Endothelial cell (in vitro differentiated cells): Measurements from ENCODE around the gene TNFSF8. TPM values are rescaled to one million over a fixed set of nuclear protein-coding genes. Genes with fewer than 3 reads are reported as not detected.

Experiments used
- DNase-seq: peaks from one replicate; pipeline ENCODE4 v3.0.0; 2021; ENCODE audit warnings: low spot score
- H3K27ac Mint-ChIP-seq: one replicate; pipeline ENCODE4 v1.8.0; 2021; ENCODE audit warnings: mixed read lengths, inconsistent platforms; ENCODE audit not compliant: unreplicated experiment
- H3K27me3 Mint-ChIP-seq: one replicate; pipeline ENCODE4 v1.8.0; 2021; ENCODE audit warnings: mild to moderate bottlenecking, moderate library complexity, mixed read lengths, inconsistent platforms; ENCODE audit not compliant: unreplicated experiment
- H3K36me3 Mint-ChIP-seq: one replicate; pipeline ENCODE4 v1.8.0; 2021; ENCODE audit warnings: mild to moderate bottlenecking, low read depth, mixed read lengths, inconsistent platforms; ENCODE audit not compliant: unreplicated experiment
- H3K4me1 Mint-ChIP-seq: one replicate; pipeline ENCODE4 v1.8.0; 2021; ENCODE audit warnings: mild to moderate bottlenecking, mixed read lengths, inconsistent platforms; ENCODE audit not compliant: unreplicated experiment
- H3K4me3 Mint-ChIP-seq: one replicate; pipeline ENCODE4 v1.8.0; 2021; ENCODE audit warnings: mild to moderate bottlenecking, mixed read lengths, inconsistent platforms; ENCODE audit not compliant: unreplicated experiment
- H3K9me3 Mint-ChIP-seq: one replicate; pipeline ENCODE4 v1.8.0; 2021; ENCODE audit warnings: mixed read lengths, inconsistent platforms; ENCODE audit not compliant: unreplicated experiment
- total RNA-seq: library from RNA; stranded (reverse); fragmentation: NEBNext Ultra II Directional; extraction: Animal tissue kit (Norgen Biotek cat#: 25700); gene quantifications from one replicate; pipeline ENCODE4 v1.2.1, GENCODE V29; 2021; ENCODE audit not compliant: unreplicated experiment
- TF ChIP-seq, protein P1 (sequence below): fragments of 200-600 bp; sonication (generic); IDR thresholded peaks from one replicate; pipeline ENCODE4 v1.5.0; 2021; ENCODE audit warnings: antibody characterized with exemption; ENCODE audit not compliant: unreplicated experiment

Gene TNFSF8
- total RNA-seq, 1 donor from 2014 or later, result not detected

DNA sequence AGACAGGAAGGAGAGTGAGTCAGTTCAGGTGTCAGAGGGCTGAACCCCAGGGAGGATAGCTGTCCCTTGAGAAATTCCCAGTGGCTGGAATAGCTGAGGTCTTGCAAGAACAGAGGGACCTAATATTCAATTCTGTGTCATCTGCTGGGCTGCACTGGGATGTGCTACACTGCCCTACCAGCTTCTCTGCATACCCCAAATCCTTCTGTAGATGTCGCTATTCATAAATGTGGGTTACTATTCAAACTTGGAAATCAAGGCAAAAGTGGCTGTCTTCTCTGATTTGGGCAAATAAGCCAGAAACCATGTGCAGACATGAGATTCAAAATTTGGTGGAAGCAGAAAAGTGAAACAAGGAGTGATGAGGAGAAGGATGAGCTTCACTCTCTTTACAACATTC, 16.3 kb downstream of the TNFSF8 start:
- TF ChIP-seq, protein P1, sequence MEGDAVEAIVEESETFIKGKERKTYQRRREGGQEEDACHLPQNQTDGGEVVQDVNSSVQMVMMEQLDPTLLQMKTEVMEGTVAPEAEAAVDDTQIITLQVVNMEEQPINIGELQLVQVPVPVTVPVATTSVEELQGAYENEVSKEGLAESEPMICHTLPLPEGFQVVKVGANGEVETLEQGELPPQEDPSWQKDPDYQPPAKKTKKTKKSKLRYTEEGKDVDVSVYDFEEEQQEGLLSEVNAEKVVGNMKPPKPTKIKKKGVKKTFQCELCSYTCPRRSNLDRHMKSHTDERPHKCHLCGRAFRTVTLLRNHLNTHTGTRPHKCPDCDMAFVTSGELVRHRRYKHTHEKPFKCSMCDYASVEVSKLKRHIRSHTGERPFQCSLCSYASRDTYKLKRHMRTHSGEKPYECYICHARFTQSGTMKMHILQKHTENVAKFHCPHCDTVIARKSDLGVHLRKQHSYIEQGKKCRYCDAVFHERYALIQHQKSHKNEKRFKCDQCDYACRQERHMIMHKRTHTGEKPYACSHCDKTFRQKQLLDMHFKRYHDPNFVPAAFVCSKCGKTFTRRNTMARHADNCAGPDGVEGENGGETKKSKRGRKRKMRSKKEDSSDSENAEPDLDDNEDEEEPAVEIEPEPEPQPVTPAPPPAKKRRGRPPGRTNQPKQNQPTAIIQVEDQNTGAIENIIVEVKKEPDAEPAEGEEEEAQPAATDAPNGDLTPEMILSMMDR, result peak; percentile 28
- H3K27me3 Mint-ChIP-seq, result peaks cover 5% of the 10 kb centered on the region
- no peak for DNase-seq
- H3K4me3 Mint-ChIP-seq, result no peak overlapping the region
- H3K36me3 Mint-ChIP-seq, result no peaks in the 10 kb centered on the region
- no peak overlapping the region for H3K27ac Mint-ChIP-seq
- no peaks in the 10 kb centered on the region for H3K9me3 Mint-ChIP-seq
- H3K4me1 Mint-ChIP-seq, result peaks cover 13% of the 10 kb centered on the region

DNA sequence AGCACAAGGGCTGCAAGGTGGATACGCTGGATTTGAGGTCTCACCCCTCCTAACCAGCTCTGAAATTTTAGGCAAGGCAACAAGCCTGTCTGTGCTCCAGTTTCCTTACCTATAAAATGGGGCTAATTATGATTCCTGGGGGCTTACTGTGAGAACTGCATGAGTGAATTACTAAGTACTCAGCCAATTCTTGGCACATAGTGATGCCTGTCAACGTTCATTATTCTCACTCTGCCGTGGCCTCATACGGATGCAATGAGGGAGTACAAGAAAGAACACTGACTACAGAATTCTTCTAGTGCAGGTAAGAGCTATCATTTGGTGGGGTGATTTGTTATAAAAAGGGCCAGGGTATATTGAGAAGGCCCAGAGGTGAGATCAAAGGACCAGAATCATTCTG, 16.7 kb downstream of the TNFSF8 start:
- peaks cover 7% of the 10 kb centered on the region for H3K27me3 Mint-ChIP-seq

DNA sequence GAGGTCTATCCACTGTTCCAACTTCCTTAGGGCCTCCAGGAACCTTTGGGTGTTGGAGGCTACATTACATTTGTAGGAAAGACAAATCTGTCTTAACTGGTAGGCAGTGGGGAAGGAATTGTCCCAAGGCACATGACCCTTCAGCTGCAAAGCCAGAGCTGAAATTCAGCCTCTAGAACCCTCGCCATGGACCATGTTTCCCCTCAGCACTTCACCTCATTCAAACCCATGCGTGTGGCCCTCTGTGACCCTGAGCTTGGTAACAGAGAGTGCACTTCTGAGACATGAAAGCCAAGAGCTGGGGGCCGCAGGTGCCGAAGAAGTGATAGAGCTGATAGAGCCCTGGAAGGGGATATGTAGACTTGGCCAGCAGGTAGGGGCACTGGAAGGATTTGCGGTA, 17.2 kb downstream of the TNFSF8 start:
- no peak overlapping the region for H3K4me3 Mint-ChIP-seq
- TF ChIP-seq, protein P1, result no peak
- H3K27ac Mint-ChIP-seq, result no peak overlapping the region

More for the DNA sequence above, 16.7 kb downstream of the TNFSF8 start:
- Mint-ChIP-seq H3K36me3 (no peaks in the 10 kb centered on the region), H3K4me3 (no peak overlapping the region), H3K4me1 (peaks cover 13% of the 10 kb centered on the region), H3K9me3 (no peaks in the 10 kb centered on the region), H3K27ac (no peak overlapping the region)
- TF ChIP-seq, protein P1, result no peak
- no peak for DNase-seq

DNA sequence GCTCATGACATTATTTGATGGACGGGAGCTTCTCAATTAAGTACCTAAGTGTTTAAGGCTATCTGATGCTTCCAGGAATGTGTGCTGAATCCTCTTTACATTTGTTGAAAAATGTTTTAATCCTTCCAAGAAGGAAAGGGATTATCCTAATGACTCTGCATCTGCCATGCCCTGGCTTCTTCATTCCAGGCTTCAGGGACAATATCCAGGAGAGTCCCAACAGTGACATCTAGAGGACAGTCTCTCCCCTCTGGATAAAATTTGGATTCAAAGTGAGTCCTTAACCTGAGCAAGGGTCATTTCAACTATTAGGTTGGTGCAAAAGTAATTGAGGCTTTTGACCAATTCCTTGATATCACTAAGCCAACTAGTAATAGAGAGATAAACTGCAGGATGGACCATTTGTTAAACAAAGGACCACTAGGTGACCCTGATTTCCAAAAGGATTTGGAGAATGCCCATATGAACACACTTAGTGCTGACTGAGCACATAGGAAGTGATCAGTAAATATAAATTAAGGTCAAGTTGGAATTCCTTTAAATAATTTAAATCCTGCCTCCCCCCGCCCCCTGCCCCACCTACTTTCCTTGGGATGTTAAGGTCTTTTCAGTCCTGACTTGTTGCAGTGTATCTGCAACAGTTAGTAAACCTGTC, 19.1 kb downstream of the TNFSF8 start:
- TF ChIP-seq, protein P1, result peak; percentile 54
- peaks cover 13% of the 10 kb centered on the region for H3K4me1 Mint-ChIP-seq
- no peak overlapping the region for H3K4me3 Mint-ChIP-seq
- H3K9me3 Mint-ChIP-seq, result no peaks in the 10 kb centered on the region
- no peaks in the 10 kb centered on the region for H3K36me3 Mint-ChIP-seq
- H3K27ac Mint-ChIP-seq, result no peak overlapping the region
- peak; percentile 23 for DNase-seq
- H3K27me3 Mint-ChIP-seq, result peaks cover 3% of the 10 kb centered on the region

More for the DNA sequence above, 17.2 kb downstream of the TNFSF8 start:
- Mint-ChIP-seq H3K27me3 (peaks cover 7% of the 10 kb centered on the region), H3K36me3 (no peaks in the 10 kb centered on the region), H3K9me3 (no peaks in the 10 kb centered on the region), H3K4me1 (peaks cover 13% of the 10 kb centered on the region)
- DNase-seq, result no peak

DNA sequence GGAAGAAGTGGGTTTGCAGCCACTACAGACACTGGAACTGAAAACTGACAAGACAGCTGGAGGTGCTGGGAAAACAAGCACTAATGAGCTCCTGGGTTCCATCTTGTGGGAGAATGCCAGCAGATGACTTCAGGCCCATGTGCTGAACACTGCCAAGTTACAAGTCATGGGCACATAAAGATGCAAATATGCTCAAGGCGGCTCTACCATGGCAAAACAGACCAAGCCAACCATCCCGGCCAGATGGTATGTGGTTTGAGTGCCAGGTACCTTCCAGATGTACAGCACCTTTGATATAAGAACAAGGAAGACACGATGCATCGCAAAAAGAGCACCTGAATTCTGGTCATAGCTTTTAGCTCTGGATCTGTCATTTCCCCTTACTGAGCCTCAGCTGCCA, 19.9 kb downstream of the TNFSF8 start:
- no peak overlapping the region for H3K27ac Mint-ChIP-seq
- DNase-seq, result no peak
- no peaks in the 10 kb centered on the region for H3K36me3 Mint-ChIP-seq
- H3K4me1 Mint-ChIP-seq, result peaks cover 13% of the 10 kb centered on the region
- TF ChIP-seq, protein P1, result no peak
- no peaks in the 10 kb centered on the region for H3K9me3 Mint-ChIP-seq
- H3K27me3 Mint-ChIP-seq, result peaks cover 3% of the 10 kb centered on the region
- H3K4me3 Mint-ChIP-seq, result no peak overlapping the region
